Measurements from ENCODE around the gene ZNF32. TPM values are rescaled to one million over a fixed set of nuclear protein-coding genes. Genes with fewer than 3 reads are reported as not detected.
A peak's percentile ranks its signal among the peaks of the same experiment; 100 is the strongest.

Gene ZNF32
- total and polyA plus RNA-seq, 5 donors: 47.2 to 86.3 (median 57.9) TPM

DNA sequence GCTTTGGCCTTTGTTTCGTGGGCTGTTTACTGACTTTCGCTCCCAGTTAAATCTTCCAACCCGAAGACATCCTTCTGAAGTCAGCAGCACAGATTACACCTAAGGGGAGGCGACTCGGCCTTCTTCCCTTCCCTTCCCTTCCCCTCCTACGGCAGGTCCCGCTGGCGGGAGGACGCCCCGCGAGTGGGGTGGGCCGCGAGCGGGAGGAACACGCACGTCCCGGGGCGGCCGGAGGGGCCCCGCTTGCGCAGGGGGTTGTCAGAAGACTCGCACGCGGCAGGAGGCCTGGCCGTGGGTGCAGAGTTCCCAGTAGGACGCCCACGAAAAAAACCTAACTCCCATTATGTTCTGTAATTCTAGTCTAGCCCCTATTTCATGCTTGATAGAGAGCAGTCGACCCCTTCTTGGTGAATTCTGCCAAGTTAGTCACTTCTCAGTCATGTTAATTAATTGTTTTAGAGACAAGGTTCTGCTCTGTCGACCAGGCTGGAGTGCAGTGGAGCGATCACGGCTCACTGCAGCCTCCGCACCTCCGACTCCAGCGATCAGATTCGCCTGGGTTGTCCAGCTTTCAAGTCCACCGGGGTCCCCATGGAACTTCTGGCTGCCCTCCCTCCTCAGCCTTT, 19.2 kb upstream of the ZNF32 start:
- no peak for ATAC-seq
- WGBS: 77% methylated on average over 36 of the region's 36 CpGs
- Histone ChIP-seq H3K9me3 (ENCODE audit: control insufficient read depth, low read length) (no peaks in the 10 kb centered on the region), H3K4me3 (ENCODE audit: low read length) (no peak overlapping the region), H3K27ac (ENCODE audit: low read length) (no peak overlapping the region), H3K27me3 (ENCODE audit: control insufficient read depth, insufficient read depth) (no peaks in the 10 kb centered on the region), H3K4me1 (ENCODE audit: control insufficient read depth, insufficient read depth, low read length) (no peaks in the 10 kb centered on the region)
- DNase-seq: peak in 1 of 3 donors; percentile 16
- intact Hi-C loops (cut with DNase I): no loop called here

DNA sequence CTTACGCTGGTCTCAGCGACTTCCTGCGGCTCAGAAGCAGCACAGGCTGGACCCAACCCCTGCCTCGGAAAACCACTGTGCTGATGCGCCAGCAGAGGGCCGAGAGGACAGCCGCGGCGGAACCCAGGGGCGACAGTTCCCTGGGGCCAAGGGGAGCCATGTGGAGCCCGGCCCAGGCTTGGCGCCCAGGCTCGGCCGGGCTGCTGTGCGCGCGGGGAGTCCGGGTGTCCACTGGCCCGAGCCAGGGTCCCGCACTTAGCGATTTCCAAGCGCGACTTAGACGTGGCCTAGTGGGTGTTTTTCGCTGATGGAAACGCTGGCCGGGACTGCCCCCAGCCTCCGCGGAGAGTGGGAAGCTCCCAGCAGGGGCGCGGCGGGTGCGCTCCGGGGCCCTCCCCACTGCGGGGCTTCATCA, 18.6 kb upstream of the ZNF32 start:
- DNase-seq: peak; percentile 56 to 83 (median 78)
- no peaks in the 10 kb centered on the region for H3K27me3 ChIP-seq (ENCODE audit: control insufficient read depth, insufficient read depth)
- H3K9me3 ChIP-seq (ENCODE audit: control insufficient read depth, low read length): no peaks in the 10 kb centered on the region
- H3K4me1 ChIP-seq (ENCODE audit: control insufficient read depth, insufficient read depth, low read length): no peaks in the 10 kb centered on the region
- 3% methylated on average over 35 of the region's 35 CpGs for WGBS
- ATAC-seq: peak; percentile 71 to 86
- intact Hi-C loops (cut with DNase I): no loop called here
- H3K27ac ChIP-seq (ENCODE audit: low read length): no peak overlapping the region
- H3K4me3 ChIP-seq (ENCODE audit: low read length): peak overlapping the region; percentile 44

DNA sequence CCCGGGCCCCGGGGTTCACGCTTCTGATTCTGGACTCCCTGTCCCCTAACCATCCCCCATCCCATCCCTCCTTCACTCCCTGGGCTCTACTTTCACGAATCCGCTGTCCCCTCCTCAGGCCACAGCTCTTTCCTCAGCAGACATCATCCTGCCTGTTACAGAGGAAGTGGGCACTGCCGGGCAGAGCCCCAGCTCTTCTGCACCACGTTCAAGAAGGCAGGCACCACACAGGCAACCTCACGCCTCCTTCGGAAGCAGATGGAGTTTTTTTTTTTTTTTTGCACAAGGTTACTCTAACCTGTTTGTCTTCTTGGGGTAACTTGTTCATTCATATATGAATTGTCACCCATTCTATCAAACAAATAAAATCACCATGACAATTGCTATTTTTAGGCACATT, 17.9 kb upstream of the ZNF32 start:
- H3K27ac ChIP-seq (ENCODE audit: low read length): no peak overlapping the region
- H3K27me3 ChIP-seq (ENCODE audit: control insufficient read depth, insufficient read depth): no peaks in the 10 kb centered on the region
- intact Hi-C loops (cut with DNase I): no loop called here
- no peaks in the 10 kb centered on the region for H3K4me1 ChIP-seq (ENCODE audit: control insufficient read depth, insufficient read depth, low read length)
- ATAC-seq (no peak), DNase-seq (no peak)
- no peak overlapping the region for H3K4me3 ChIP-seq (ENCODE audit: low read length)
- H3K9me3 ChIP-seq (ENCODE audit: control insufficient read depth, low read length): no peaks in the 10 kb centered on the region
- WGBS: 72% methylated on average over 9 of the region's 9 CpGs

DNA sequence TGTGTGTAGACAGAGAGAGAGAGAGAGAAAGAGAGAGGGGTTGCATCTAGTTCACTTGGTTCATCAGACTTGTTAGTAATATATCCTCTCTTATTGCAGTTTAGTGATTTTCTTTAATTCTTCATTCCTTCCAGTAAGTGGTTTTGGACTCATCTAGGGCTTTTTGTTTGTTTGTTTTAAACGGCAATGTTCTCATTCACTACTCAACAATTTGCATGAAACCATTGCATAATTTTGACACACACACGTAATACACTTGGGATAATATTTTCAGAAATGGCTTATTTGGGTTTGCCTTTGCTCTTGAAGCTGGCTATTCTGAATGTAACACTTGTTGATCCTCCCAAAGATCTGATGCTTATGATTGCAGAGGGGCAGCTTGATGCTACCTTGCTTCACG, 16.4 kb upstream of the ZNF32 start:
- WGBS: 57% methylated on average over 3 of the region's 3 CpGs
- ATAC-seq (no peak), DNase-seq (no peak)
- no peak overlapping the region for H3K27ac ChIP-seq (ENCODE audit: low read length)
- no peaks in the 10 kb centered on the region for H3K9me3 ChIP-seq (ENCODE audit: control insufficient read depth, low read length)
- H3K27me3 ChIP-seq (ENCODE audit: control insufficient read depth, insufficient read depth): no peaks in the 10 kb centered on the region
- H3K4me3 ChIP-seq (ENCODE audit: low read length): no peak overlapping the region
- no peaks in the 10 kb centered on the region for H3K4me1 ChIP-seq (ENCODE audit: control insufficient read depth, insufficient read depth, low read length)
- intact Hi-C loops (cut with DNase I): no loop called here

DNA sequence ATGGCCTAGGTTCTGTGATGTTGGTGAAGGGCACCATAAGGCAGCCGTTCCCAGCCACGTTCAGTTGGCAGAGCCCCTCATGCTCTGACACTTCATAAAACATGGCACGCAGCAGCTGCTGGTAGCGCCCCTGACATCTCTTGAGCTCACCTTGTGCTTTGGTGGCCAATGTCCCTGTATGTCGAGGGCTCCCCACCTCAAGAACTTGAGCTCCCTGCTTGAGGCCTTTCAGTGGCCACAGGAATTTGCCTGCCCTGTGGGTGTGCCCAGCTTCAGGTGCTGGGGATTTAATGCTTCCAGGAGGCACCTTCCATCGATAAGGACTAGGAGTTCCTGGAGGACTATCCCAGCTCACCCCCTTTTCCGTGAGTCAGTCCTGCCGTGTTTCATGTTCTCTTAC, 9.5 kb upstream of the ZNF32 start:
- ATAC-seq: no peak
- intact Hi-C loops (cut with DNase I): no loop called here
- Histone ChIP-seq H3K9me3 (ENCODE audit: control insufficient read depth, low read length) (no peaks in the 10 kb centered on the region), H3K27me3 (ENCODE audit: control insufficient read depth, insufficient read depth) (no peaks in the 10 kb centered on the region), H3K4me3 (ENCODE audit: low read length) (no peak overlapping the region), H3K27ac (ENCODE audit: low read length) (no peak overlapping the region), H3K4me1 (ENCODE audit: control insufficient read depth, insufficient read depth, low read length) (no peaks in the 10 kb centered on the region)
- no peak for DNase-seq
- 78% methylated on average over 8 of the region's 8 CpGs for WGBS

DNA sequence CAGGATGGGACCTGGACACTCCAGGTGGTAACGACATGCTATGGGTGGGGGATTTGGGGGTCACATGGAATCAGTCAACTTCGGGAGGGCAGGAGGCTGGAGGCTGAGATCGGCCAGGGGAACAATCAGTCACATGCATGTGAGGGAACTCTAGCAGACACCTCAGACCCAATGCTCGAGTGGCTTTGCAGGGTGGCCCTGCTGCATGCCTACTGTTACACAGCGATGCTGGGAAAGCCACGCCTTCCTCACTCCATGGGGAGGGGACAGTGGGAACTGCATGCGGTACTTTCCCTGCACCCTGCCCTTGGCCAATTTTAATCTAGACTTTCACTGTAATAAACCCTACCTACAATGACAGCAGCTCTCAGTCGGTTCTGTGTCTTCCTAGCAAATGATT, 6.6 kb upstream of the ZNF32 start:
- H3K27ac ChIP-seq (ENCODE audit: low read length): no peak overlapping the region
- 80% methylated on average over 8 of the region's 8 CpGs for WGBS
- H3K27me3 ChIP-seq (ENCODE audit: control insufficient read depth, insufficient read depth): no peaks in the 10 kb centered on the region
- DNase-seq (no peak), ATAC-seq (no peak)
- H3K9me3 ChIP-seq (ENCODE audit: control insufficient read depth, low read length): no peaks in the 10 kb centered on the region
- intact Hi-C loops (cut with DNase I): no loop called here
- H3K4me3 ChIP-seq (ENCODE audit: low read length): no peak overlapping the region
- no peaks in the 10 kb centered on the region for H3K4me1 ChIP-seq (ENCODE audit: control insufficient read depth, insufficient read depth, low read length)

DNA sequence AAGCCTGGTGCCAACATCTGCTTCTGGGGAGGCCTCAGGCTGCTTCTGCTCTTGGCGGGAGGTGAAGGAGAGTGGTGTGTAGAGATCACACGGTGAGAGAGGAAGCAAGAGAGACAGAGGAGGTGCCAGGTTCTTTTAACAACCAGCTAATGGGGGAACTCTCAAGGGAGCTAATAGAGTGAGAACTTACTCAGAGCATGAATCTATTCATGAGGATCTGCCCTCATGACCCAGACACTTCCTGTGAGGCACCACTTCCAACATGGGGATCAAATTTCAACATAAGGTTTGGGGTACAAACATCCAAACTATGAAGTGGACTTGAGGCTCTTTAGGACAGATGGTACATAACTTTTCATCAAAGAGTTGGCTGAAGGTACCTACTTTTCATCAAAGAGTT, 5.1 kb upstream of the ZNF32 start:
- intact Hi-C loops (cut with DNase I): no loop called here
- H3K27me3 ChIP-seq (ENCODE audit: control insufficient read depth, insufficient read depth): no peaks in the 10 kb centered on the region
- 51% methylated on average over 2 of the region's 2 CpGs for WGBS

DNA sequence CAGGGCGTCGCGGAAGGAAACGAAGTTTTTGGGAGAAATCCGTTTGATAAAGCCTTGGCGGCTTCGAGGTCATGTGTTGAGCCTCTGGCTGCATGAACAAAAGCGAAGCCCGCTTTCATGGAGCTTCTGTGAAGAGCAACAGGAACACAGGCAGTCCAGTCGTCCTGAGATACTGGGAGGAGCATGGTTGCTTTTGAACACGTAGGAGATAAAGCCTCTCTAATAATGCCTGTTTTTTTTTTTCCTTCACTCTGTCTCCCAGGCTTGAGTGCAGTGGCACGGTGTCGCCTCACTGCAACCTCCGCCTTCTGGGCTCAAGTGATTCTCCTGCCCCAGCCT, 473 bp upstream of the ZNF32 start:
- H3K27me3 ChIP-seq (ENCODE audit: control insufficient read depth, insufficient read depth): no peaks in the 10 kb centered on the region
- WGBS: 19% methylated on average over 14 of the region's 14 CpGs
- no peaks in the 10 kb centered on the region for H3K4me1 ChIP-seq (ENCODE audit: control insufficient read depth, insufficient read depth, low read length)
- DNase-seq (no peak), ATAC-seq (peak in 1 of 2 donors; percentile 55)
- H3K27ac ChIP-seq (ENCODE audit: low read length): peak overlapping the region; percentile 82
- peak overlapping the region; percentile 89 for H3K4me3 ChIP-seq (ENCODE audit: low read length)
- intact Hi-C loops (cut with DNase I): no loop called here
- H3K9me3 ChIP-seq (ENCODE audit: control insufficient read depth, low read length): peaks cover 10% of the 10 kb centered on the region

More for the DNA sequence above, 5.1 kb upstream of the ZNF32 start:
- H3K9me3 ChIP-seq (ENCODE audit: control insufficient read depth, low read length): no peaks in the 10 kb centered on the region
- H3K27ac ChIP-seq (ENCODE audit: low read length): no peak overlapping the region
- no peak overlapping the region for H3K4me3 ChIP-seq (ENCODE audit: low read length)
- no peak for ATAC-seq
- H3K4me1 ChIP-seq (ENCODE audit: control insufficient read depth, insufficient read depth, low read length): no peaks in the 10 kb centered on the region
- DNase-seq: no peak

DNA sequence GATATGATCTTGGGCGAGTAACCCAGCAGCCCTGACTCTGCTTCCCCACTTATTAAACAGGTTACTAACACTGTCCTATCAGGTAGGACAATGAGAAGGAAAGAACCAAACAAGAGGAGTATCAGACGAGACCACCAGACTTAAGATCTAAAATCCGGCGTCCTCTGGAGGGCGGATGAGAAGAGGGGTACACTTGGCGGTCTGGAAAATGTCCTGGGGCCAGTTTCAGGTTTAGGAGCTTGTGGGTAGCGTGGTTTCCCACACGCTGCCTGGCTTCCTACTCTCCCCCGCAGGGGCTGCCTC, 635 bp downstream of the ZNF32 start:
- intact Hi-C loops (cut with DNase I): no loop called here
- Histone ChIP-seq H3K9me3 (ENCODE audit: control insufficient read depth, low read length) (peaks cover 13% of the 10 kb centered on the region), H3K4me1 (ENCODE audit: control insufficient read depth, insufficient read depth, low read length) (no peaks in the 10 kb centered on the region), H3K27ac (ENCODE audit: low read length) (peak overlapping the region; percentile 34), H3K27me3 (ENCODE audit: control insufficient read depth, insufficient read depth) (no peaks in the 10 kb centered on the region), H3K4me3 (ENCODE audit: low read length) (peak overlapping the region; percentile 89)
- WGBS: 39% methylated on average over 9 of the region's 9 CpGs
- DNase-seq: no peak
- no peak for ATAC-seq

DNA sequence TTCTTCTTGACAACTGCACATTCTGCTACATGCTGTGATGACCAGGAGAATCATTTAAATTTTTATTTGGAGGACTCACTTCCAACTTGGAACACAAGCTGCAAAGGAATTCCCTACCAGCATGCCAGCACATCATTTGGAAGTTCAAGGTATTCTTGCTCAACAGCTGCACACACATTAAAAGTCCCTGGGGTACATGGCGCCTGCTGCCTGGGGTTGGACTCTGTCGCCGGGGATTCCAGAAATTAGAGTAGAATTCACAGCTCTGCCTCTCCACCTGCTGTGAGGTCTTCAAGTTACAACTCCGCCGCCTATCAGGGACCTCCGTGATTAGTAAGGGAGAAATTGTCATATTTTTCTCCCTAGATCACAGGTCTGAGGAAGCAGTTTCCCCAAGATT, 1.1 kb downstream of the ZNF32 start:
- H3K4me3 ChIP-seq (ENCODE audit: low read length): peak overlapping the region; percentile 89
- peaks cover 13% of the 10 kb centered on the region for H3K9me3 ChIP-seq (ENCODE audit: control insufficient read depth, low read length)
- ATAC-seq (no peak), DNase-seq (no peak)
- no peak overlapping the region for H3K27ac ChIP-seq (ENCODE audit: low read length)
- intact Hi-C loops (cut with DNase I): no loop called here
- WGBS: 95% methylated on average over 6 of the region's 6 CpGs
- H3K27me3 ChIP-seq (ENCODE audit: control insufficient read depth, insufficient read depth): no peaks in the 10 kb centered on the region
- no peaks in the 10 kb centered on the region for H3K4me1 ChIP-seq (ENCODE audit: control insufficient read depth, insufficient read depth, low read length)

DNA sequence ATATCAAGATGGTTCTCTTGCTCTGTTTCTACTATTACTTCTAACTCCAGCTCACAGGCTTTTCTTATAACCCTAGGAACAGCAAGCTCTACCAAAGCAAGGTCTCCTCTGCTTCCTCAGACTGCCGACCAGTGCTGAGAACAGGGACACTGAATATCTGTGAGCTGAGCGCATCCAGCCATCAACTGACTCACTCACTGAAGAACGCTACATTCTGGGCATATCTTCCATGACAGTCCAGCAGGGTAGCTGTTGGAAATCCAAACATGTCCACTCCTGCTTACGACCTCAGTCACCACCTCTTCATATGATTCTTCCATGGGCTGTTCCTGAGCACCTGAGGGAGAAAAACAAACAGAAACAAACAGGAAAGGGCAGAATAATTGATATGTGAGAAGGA, 2.8 kb downstream of the ZNF32 start:
- no peaks in the 10 kb centered on the region for H3K4me1 ChIP-seq (ENCODE audit: control insufficient read depth, insufficient read depth, low read length)
- H3K27me3 ChIP-seq (ENCODE audit: control insufficient read depth, insufficient read depth): no peaks in the 10 kb centered on the region
- intact Hi-C loops (cut with DNase I): no loop called here
- peaks cover 16% of the 10 kb centered on the region for H3K9me3 ChIP-seq (ENCODE audit: control insufficient read depth, low read length)
- DNase-seq (no peak), ATAC-seq (no peak)
- over 99% methylated on average over 4 of the region's 4 CpGs for WGBS
- no peak overlapping the region for H3K4me3 ChIP-seq (ENCODE audit: low read length)
- no peak overlapping the region for H3K27ac ChIP-seq (ENCODE audit: low read length)

DNA sequence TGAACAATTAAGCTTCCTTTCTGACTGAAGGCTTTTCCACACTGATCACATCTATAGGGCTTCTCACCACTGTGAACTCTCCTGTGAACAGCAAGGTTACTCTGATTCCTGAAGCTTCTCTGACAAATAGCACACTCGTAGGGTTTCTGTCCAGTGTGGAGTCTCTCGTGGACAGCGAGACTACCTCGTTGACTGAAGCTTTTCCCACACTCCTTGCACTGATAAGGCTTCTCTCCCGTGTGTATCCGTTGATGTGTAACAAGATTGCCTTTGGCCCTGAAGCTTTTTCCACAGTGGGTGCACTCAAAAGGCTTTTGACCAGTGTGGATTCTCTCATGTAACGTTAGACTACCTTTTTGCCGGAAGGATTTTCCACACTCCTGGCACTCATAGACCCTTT, 4.4 kb downstream of the ZNF32 start:
- H3K9me3 ChIP-seq (ENCODE audit: control insufficient read depth, low read length): peaks cover 16% of the 10 kb centered on the region
- 98% methylated on average over 8 of the region's 8 CpGs for WGBS
- no peak overlapping the region for H3K27ac ChIP-seq (ENCODE audit: low read length)
- H3K27me3 ChIP-seq (ENCODE audit: control insufficient read depth, insufficient read depth): no peaks in the 10 kb centered on the region
- intact Hi-C loops (cut with DNase I): no loop called here
- ATAC-seq (no peak), DNase-seq (no peak)
- peak overlapping the region; percentile 9 for H3K4me3 ChIP-seq (ENCODE audit: low read length)
- no peaks in the 10 kb centered on the region for H3K4me1 ChIP-seq (ENCODE audit: control insufficient read depth, insufficient read depth, low read length)
